GM12892 (cell line): ENCODE results near the gene CMTM6.

Source experiments
- POLR2A ChIP-seq: IDR thresholded peaks from 2 replicates; pipeline ENCODE4 v1.6.1; 2011; ENCODE audit warnings: low read depth, low read length, control low read depth
- POLR2AphosphoS5 ChIP-seq: IDR thresholded peaks from 2 replicates; pipeline ENCODE4 v1.6.1; 2011; ENCODE audit warnings: low read depth, low read length, control low read depth
- TAF1 ChIP-seq: IDR thresholded peaks from 2 replicates; pipeline ENCODE4 v1.6.1; 2011; ENCODE audit warnings: low read depth, mild to moderate bottlenecking, control low read depth, low read length, borderline replicate concordance

DNA sequence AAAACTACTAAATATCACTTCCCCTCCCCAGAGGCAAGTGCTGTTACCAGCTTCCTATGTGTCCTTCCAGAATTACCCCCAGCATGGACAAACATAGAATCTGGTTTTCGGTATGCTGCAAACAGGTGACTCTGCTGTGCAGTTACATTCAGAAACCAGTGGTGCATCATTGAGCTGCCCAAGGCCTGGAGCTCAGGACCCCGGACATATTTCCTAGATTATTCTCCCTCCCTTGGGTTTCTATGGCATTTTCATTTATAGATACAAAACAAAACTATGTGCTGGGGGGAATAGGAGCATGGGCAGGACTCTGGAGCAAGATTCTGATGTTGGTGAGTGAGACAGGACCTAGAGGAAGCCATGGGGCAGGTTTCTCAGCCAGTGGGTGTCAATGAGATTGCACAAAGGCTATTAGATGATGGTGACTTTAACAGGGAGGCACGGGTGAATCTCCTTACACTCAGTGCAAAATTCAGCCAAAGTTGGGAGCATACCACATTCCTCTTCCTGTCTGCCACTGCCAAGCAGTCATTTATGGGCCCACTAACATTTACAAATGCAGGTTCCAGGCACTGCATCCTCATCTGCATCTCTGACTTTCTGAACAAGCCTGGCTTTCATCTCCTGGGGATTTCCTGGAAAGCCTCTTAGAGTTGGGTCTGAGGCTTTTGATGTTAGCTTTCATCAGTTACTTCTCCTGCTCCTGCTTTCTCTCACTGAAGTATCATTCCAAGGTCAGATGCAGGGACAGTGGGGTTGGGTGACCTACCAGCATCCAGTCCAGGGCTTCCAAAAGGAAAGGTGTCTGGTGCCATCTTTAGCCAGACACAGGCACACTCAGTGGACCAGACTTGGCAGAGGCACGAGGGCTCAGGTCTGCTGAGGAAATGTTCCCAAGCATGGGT, 66.5 kb downstream of the CMTM6 start:
- TF ChIP-seq POLR2A, result no peak
- TF ChIP-seq TAF1, result no peak
- no peak for TF ChIP-seq POLR2AphosphoS5
